ENCODE measurements around the gene FCRLB.
"Not testable (repeated sequence)": the region's sequence is repeated elsewhere in the genome, so short reads cannot be mapped to it uniquely, and the experiment has no call there.

Gene FCRLB

GRCh38 chr1:161718559-161719324 lies 2.6 kb upstream of the FCRLB start:
- no peak overlapping the region for H3K4me3 ChIP-seq (ENCODE audit: low read depth, low read length)
- no peak for DNase-seq (ENCODE audit: low read depth)

- H3K4me3 ChIP-seq (ENCODE audit: low read depth, low read length), result no peak overlapping the region
- DNase-seq (ENCODE audit: low read depth), result no peak
Observed at GRCh38 chr1:161719325-161719611, 2.1 kb upstream of the FCRLB start.

GRCh38 chr1:161720422-161720821 lies 922 bp upstream of the FCRLB start:
- no peak overlapping the region for H3K4me3 ChIP-seq (ENCODE audit: low read depth, low read length)
- no peak for DNase-seq (ENCODE audit: low read depth)

GRCh38 chr1:161721738-161722343 lies 497 bp downstream of the FCRLB start:
- DNase-seq (ENCODE audit: low read depth), result peak; percentile 67
- H3K4me3 ChIP-seq (ENCODE audit: low read depth, low read length), result no peak overlapping the region

GRCh38 chr1:161722406-161722805 lies 1.1 kb downstream of the FCRLB start:
- no peak for DNase-seq (ENCODE audit: low read depth)
- no peak overlapping the region for H3K4me3 ChIP-seq (ENCODE audit: low read depth, low read length)

GRCh38 chr1:161723459-161724141 lies 2.3 kb downstream of the FCRLB start:
- DNase-seq (ENCODE audit: low read depth), result no peak
- no peak overlapping the region for H3K4me3 ChIP-seq (ENCODE audit: low read depth, low read length)

GRCh38 chr1:161725258-161725907 lies 4.0 kb downstream of the FCRLB start:
- DNase-seq (ENCODE audit: low read depth), result not testable (repeated sequence)
- H3K4me3 ChIP-seq (ENCODE audit: low read depth, low read length), result peak overlapping the region; percentile 72

GRCh38 chr1:161725908-161726472 lies 4.6 kb downstream of the FCRLB start:
- peak overlapping the region; percentile 72 for H3K4me3 ChIP-seq (ENCODE audit: low read depth, low read length)
- DNase-seq (ENCODE audit: low read depth), result no peak

- peak overlapping the region; percentile 72 for H3K4me3 ChIP-seq (ENCODE audit: low read depth, low read length)
- no peak for DNase-seq (ENCODE audit: low read depth)
Observed at GRCh38 chr1:161726473-161727255, 5.3 kb downstream of the FCRLB start.

- peak overlapping the region; percentile 72 for H3K4me3 ChIP-seq (ENCODE audit: low read depth, low read length)
- peak; percentile 68 for DNase-seq (ENCODE audit: low read depth)
Observed at GRCh38 chr1:161727256-161727924, 6.0 kb downstream of the FCRLB start.

GRCh38 chr1:161728376-161729226 lies 7.3 kb downstream of the FCRLB start:
- DNase-seq (ENCODE audit: low read depth), result no peak
- H3K4me3 ChIP-seq (ENCODE audit: low read depth, low read length), result no peak overlapping the region

GRCh38 chr1:161730050-161730564 lies 8.8 kb downstream of the FCRLB start:
- H3K4me3 ChIP-seq (ENCODE audit: low read depth, low read length), result no peak overlapping the region
- DNase-seq (ENCODE audit: low read depth), result no peak

- DNase-seq (ENCODE audit: low read depth), result no peak
- H3K4me3 ChIP-seq (ENCODE audit: low read depth, low read length), result no peak overlapping the region
Observed at GRCh38 chr1:161731241-161731640, 9.9 kb downstream of the FCRLB start.

GRCh38 chr1:161731981-161732718 lies 10.8 kb downstream of the FCRLB start:
- DNase-seq (ENCODE audit: low read depth), result no peak
- H3K4me3 ChIP-seq (ENCODE audit: low read depth, low read length), result no peak overlapping the region

- no peak overlapping the region for H3K4me3 ChIP-seq (ENCODE audit: low read depth, low read length)
- DNase-seq (ENCODE audit: low read depth), result peak; percentile 89
Observed at GRCh38 chr1:161733526-161733925, 12.2 kb downstream of the FCRLB start.

GRCh38 chr1:161735837-161736236 lies 14.5 kb downstream of the FCRLB start:
- no peak for DNase-seq (ENCODE audit: low read depth)
- H3K4me3 ChIP-seq (ENCODE audit: low read depth, low read length), result no peak overlapping the region

- DNase-seq (ENCODE audit: low read depth), result no peak
- no peak overlapping the region for H3K4me3 ChIP-seq (ENCODE audit: low read depth, low read length)
Observed at GRCh38 chr1:161736335-161736969, 15.1 kb downstream of the FCRLB start.

All from skeletal muscle cell (primary cell).